GM12878 (cell line): Measurements from ENCODE around the gene SMPD2.

ENCODE experiments used
- ATF3 ChIP-seq: IDR thresholded peaks from 2 replicates; pipeline ENCODE4 v1.6.1; 2011; ENCODE audit warnings: low read depth, mild to moderate bottlenecking, low read length, moderate library complexity, borderline replicate concordance; ENCODE audit errors: extremely low read depth
- CEBPB ChIP-seq, 2 experiments: fragments of 150-350 bp in 1 of 2; IDR thresholded peaks; 2 replicates each; pipeline ENCODE4 v1.6.1; 2012 to 2014; ENCODE audit warnings: low read depth in 2 of 2, low read length in 2 of 2, borderline replicate concordance in 1 of 2, inconsistent platforms in 1 of 2
- SMARCA5 ChIP-seq: fragments of 450-650 bp; IDR thresholded peaks from 2 replicates; pipeline ENCODE4 v1.6.1; 2017; ENCODE audit warnings: mild to moderate bottlenecking
- SMC3 ChIP-seq: IDR thresholded peaks from 2 replicates; pipeline ENCODE4 v1.6.1; 2011; ENCODE audit warnings: low read length, improper control_type of control experiment, borderline replicate concordance
- ZNF274 ChIP-seq: IDR thresholded peaks from one replicate; pipeline ENCODE4 v1.8.0; 2011; ENCODE audit not compliant: insufficient read length, insufficient read depth
- TF ChIP-seq, protein P1 (sequence below), 3 experiments: IDR thresholded peaks in 2 of 3; conservative IDR thresholded peaks in 1 of 3; 2 replicates each; pipeline ENCODE4 v1.5.1; 2011; ENCODE audit warnings: low read depth in 3 of 3, low read length in 3 of 3, mild to moderate bottlenecking in 3 of 3, control low read depth in 2 of 3, moderate library complexity in 2 of 3, inconsistent platforms in 1 of 3, mixed read lengths in 1 of 3; ENCODE audit not compliant: control insufficient read depth in 2 of 3, insufficient read depth in 1 of 3; ENCODE audit errors: extremely low read depth in 1 of 3

- TF ChIP-seq CEBPB (IDR thresholded peaks at IDR 0.05; ENCODE audit: borderline replicate concordance in 1 of 2, low read depth in 2 of 2, low read length in 2 of 2) (no peak), ATF3 (no peak), ZNF274 (no peak), SMARCA5 (no peak), SMC3 (no peak)
- TF ChIP-seq, protein P1, sequence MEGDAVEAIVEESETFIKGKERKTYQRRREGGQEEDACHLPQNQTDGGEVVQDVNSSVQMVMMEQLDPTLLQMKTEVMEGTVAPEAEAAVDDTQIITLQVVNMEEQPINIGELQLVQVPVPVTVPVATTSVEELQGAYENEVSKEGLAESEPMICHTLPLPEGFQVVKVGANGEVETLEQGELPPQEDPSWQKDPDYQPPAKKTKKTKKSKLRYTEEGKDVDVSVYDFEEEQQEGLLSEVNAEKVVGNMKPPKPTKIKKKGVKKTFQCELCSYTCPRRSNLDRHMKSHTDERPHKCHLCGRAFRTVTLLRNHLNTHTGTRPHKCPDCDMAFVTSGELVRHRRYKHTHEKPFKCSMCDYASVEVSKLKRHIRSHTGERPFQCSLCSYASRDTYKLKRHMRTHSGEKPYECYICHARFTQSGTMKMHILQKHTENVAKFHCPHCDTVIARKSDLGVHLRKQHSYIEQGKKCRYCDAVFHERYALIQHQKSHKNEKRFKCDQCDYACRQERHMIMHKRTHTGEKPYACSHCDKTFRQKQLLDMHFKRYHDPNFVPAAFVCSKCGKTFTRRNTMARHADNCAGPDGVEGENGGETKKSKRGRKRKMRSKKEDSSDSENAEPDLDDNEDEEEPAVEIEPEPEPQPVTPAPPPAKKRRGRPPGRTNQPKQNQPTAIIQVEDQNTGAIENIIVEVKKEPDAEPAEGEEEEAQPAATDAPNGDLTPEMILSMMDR (IDR thresholded peaks at IDR 0.05 in 2 of 3, conservative IDR thresholded peaks at IDR 0.05 in 1 of 3; ENCODE audit: control insufficient read depth in 2 of 3, extremely low read depth in 1 of 3, insufficient read depth in 1 of 3, low read depth in 3 of 3, low read length in 3 of 3): no peak
Observed at GRCh38 chr6:109484122-109484521, 43.6 kb downstream of the SMPD2 start.
